DOHH2 (cell line): Measurements from ENCODE around the gene GLS.

Source experiments
- H3F3A ChIP-seq: fragments of 200-600 bp; sonication (generic), shearing (Covaris generic); 2 replicates; pipeline ENCODE4 v1.6.0; 2016; ENCODE audit warnings: antibody characterized with exemption, mild to moderate bottlenecking; ENCODE audit not compliant: control insufficient read depth, insufficient read depth
- H3K27ac ChIP-seq: fragments of 200-600 bp; sonication (generic); 2 replicates; pipeline ENCODE4 v1.5.1; 2014; ENCODE audit warnings: low read depth, mild to moderate bottlenecking, low read length, moderate library complexity
- H3K27me3 ChIP-seq: fragments of 200-600 bp; sonication (generic); 2 replicates; pipeline ENCODE4 v1.6.1; 2014; ENCODE audit warnings: mild to moderate bottlenecking, low read length, mixed read lengths; ENCODE audit not compliant: control insufficient read depth
- H3K36me3 ChIP-seq: fragments of 200-600 bp; sonication (generic); 2 replicates; pipeline ENCODE4 v1.6.1; 2014; ENCODE audit warnings: mild to moderate bottlenecking, low read length, moderate library complexity, mixed read lengths; ENCODE audit not compliant: control insufficient read depth
- H3K4me1 ChIP-seq: fragments of 200-600 bp; sonication (generic); 2 replicates; pipeline ENCODE4 v1.6.1; 2014; ENCODE audit warnings: mild to moderate bottlenecking, low read length, mixed read lengths; ENCODE audit not compliant: control insufficient read depth
- H3K4me2 ChIP-seq: fragments of 200-600 bp; sonication (generic); 2 replicates; pipeline ENCODE4 v1.6.0; 2014; ENCODE audit warnings: mild to moderate bottlenecking, low read length, moderate library complexity
- H3K4me3 ChIP-seq: fragments of 200-600 bp; sonication (generic); 2 replicates; pipeline ENCODE4 v1.5.1; 2014; ENCODE audit warnings: mild to moderate bottlenecking, low read length, mixed read lengths
- H3K79me2 ChIP-seq: fragments of 200-600 bp; sonication (generic); 2 replicates; pipeline ENCODE4 v1.6.1; 2014; ENCODE audit warnings: mild to moderate bottlenecking, low read length, mixed read lengths; ENCODE audit not compliant: control insufficient read depth
- H3K9me2 ChIP-seq: fragments of 200-600 bp; sonication (generic); replicated peaks from 2 replicates; pipeline ENCODE4 v1.6.1; 2014; ENCODE audit warnings: mild to moderate bottlenecking, low read length, mixed read lengths; ENCODE audit not compliant: control insufficient read depth
- H3K9me3 ChIP-seq: fragments of 200-600 bp; sonication (generic); 2 replicates; pipeline ENCODE4 v1.6.1; 2014; ENCODE audit warnings: antibody characterized with exemption, low read length, mixed read lengths; ENCODE audit not compliant: control insufficient read depth, insufficient read depth
- H4K20me1 ChIP-seq: fragments of 200-600 bp; sonication (generic); 2 replicates; pipeline ENCODE4 v1.6.0; 2014; ENCODE audit warnings: low read depth, mild to moderate bottlenecking, antibody characterized with exemption, low read length, moderate library complexity; ENCODE audit not compliant: control insufficient read depth, insufficient read depth
- CTCF ChIP-seq: fragments of 200-600 bp; sonication (generic); IDR thresholded peaks from one replicate; pipeline ENCODE4 v1.5.1; 2014; ENCODE audit warnings: antibody characterized with exemption, mild to moderate bottlenecking, low read depth, low read length; ENCODE audit not compliant: poor library complexity, severe bottlenecking
- EZH2phosphoT487 ChIP-seq: fragments of 200-600 bp; sonication (generic); IDR thresholded peaks from 2 replicates; pipeline ENCODE4 v1.6.1; 2017; ENCODE audit warnings: borderline replicate concordance, mild to moderate bottlenecking, antibody characterized with exemption, low read length, moderate library complexity, mixed read lengths

GLS gene

DNA sequence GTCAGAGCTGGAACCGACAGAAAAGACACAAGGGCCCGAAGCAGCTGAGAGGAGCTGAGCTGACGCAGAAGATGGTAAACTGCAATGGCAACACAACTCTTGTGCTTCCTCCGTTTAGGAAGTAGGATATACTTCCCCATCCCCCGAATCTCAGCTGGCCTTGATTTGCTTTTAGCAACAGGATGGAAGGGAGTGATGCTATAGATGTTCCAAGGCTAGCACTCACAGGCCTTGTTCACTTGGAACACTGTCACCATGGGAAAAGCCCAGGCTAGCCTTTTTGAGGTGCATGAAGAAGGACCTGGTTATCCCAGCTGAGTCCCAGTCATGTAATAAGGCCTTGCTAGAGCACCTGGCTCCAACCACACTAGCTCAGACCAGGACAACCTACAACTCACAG is 107.3 kb downstream of the GLS start:
- no peaks in the 10 kb centered on the region for H4K20me1 ChIP-seq
- no peaks in the 10 kb centered on the region for H3F3A ChIP-seq
- H3K36me3 ChIP-seq, result no peaks in the 10 kb centered on the region

GRCh38 chr2:190988910-190989309 is 108.3 kb downstream of the GLS start:
- H3F3A ChIP-seq, result no peaks in the 10 kb centered on the region
- H3K79me2 ChIP-seq, result no peaks in the 10 kb centered on the region
- H3K27ac ChIP-seq, result no peak overlapping the region
- no peaks in the 10 kb centered on the region for H3K27me3 ChIP-seq
- no peaks in the 10 kb centered on the region for H3K4me1 ChIP-seq
- no peak overlapping the region for H3K4me2 ChIP-seq
- H4K20me1 ChIP-seq, result no peaks in the 10 kb centered on the region
- H3K36me3 ChIP-seq, result no peaks in the 10 kb centered on the region
- H3K9me3 ChIP-seq, result no peaks in the 10 kb centered on the region
- no peaks in the 10 kb centered on the region for H3K9me2 ChIP-seq
- no peak overlapping the region for H3K4me3 ChIP-seq
- no peak for TF ChIP-seq CTCF
- TF ChIP-seq EZH2phosphoT487, result no peak

More for the DNA sequence above, 107.3 kb downstream of the GLS start:
- no peaks in the 10 kb centered on the region for H3K9me3 ChIP-seq
- H3K4me1 ChIP-seq, result no peaks in the 10 kb centered on the region
- no peaks in the 10 kb centered on the region for H3K9me2 ChIP-seq
- H3K79me2 ChIP-seq, result no peaks in the 10 kb centered on the region
- TF ChIP-seq CTCF (no peak), EZH2phosphoT487 (no peak)
- no peak overlapping the region for H3K4me2 ChIP-seq
- H3K4me3 ChIP-seq, result no peak overlapping the region
- no peaks in the 10 kb centered on the region for H3K27me3 ChIP-seq
- H3K27ac ChIP-seq, result no peak overlapping the region

DNA sequence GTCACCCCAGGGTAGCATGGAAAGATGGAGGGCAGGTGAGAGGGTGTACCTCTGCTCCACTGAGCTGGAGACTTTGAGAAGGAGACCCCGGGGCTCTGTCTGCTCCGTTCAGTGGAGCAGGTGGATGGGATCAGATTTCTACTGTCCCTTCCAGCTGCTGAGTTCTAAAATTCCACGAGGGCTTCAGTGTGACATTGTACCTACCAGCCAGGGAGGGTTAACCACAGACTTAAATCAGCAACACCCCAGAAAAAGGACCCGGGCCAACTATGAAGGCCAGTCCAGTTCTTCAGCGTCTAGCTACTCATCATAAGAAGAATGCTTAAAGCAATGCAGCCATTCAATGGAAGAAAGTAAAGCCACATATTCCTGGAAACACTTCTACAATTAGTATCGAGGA is 109.5 kb downstream of the GLS start:
- H3F3A ChIP-seq, result no peaks in the 10 kb centered on the region
- H3K36me3 ChIP-seq, result no peaks in the 10 kb centered on the region
- TF ChIP-seq EZH2phosphoT487 (no peak), CTCF (no peak)

GRCh38 chr2:190993292-190993643 is 112.6 kb downstream of the GLS start:
- H3K9me3 ChIP-seq, result no peaks in the 10 kb centered on the region
- H3K79me2 ChIP-seq, result no peaks in the 10 kb centered on the region
- H4K20me1 ChIP-seq, result no peaks in the 10 kb centered on the region
- H3K27ac ChIP-seq, result no peak overlapping the region
- H3K9me2 ChIP-seq, result no peaks in the 10 kb centered on the region
- no peaks in the 10 kb centered on the region for H3K4me1 ChIP-seq
- H3K4me2 ChIP-seq, result no peak overlapping the region
- H3K27me3 ChIP-seq, result no peaks in the 10 kb centered on the region
- no peaks in the 10 kb centered on the region for H3F3A ChIP-seq
- no peak overlapping the region for H3K4me3 ChIP-seq
- TF ChIP-seq EZH2phosphoT487 (no peak), CTCF (no peak)
- H3K36me3 ChIP-seq, result no peaks in the 10 kb centered on the region

More for the DNA sequence above, 109.5 kb downstream of the GLS start:
- Histone ChIP-seq H3K79me2 (no peaks in the 10 kb centered on the region), H3K4me3 (no peak overlapping the region), H3K9me3 (no peaks in the 10 kb centered on the region), H3K27ac (no peak overlapping the region), H3K4me1 (no peaks in the 10 kb centered on the region), H3K27me3 (no peaks in the 10 kb centered on the region), H3K9me2 (no peaks in the 10 kb centered on the region), H4K20me1 (no peaks in the 10 kb centered on the region), H3K4me2 (no peak overlapping the region)
